BLaER1 treated with 17β-estradiol and CSF1 and Interleukin-3, amounts not matched to agents 10 nM and 100 nM (cell line): ENCODE measurements around the gene PM20D1.
A peak's percentile ranks its signal among the peaks of the same experiment; 100 is the strongest.
"Not testable (repeated sequence)": the region's sequence is repeated elsewhere in the genome, so short reads cannot be mapped to it uniquely, and the experiment has no call there.

ENCODE experiments used
- H3K27ac ChIP-seq, 11 experiments: shearing (Covaris generic); formaldehyde crosslinking; 2 replicates each; pipeline ENCODE4 v1.8.1; 2022
- H3K27me3 ChIP-seq, 11 experiments: shearing (Covaris generic); formaldehyde crosslinking; 2 replicates each; pipeline ENCODE4 v1.8.1; 2022
- H3K36me3 ChIP-seq, 11 experiments: shearing (Covaris generic); formaldehyde crosslinking; 2 replicates each; pipeline ENCODE4 v1.8.1; 2022
- H3K4me1 ChIP-seq, 10 experiments: shearing (Covaris generic); formaldehyde crosslinking; 2 replicates each; pipeline ENCODE4 v1.8.1; 2022
- H3K4me2 ChIP-seq, 11 experiments: shearing (Covaris generic); formaldehyde crosslinking; 2 replicates each; pipeline ENCODE4 v1.8.1; 2022
- H3K4me3 ChIP-seq, 10 experiments: shearing (Covaris generic); formaldehyde crosslinking; 2 replicates each; pipeline ENCODE4 v1.8.1; 2022
- H3K9ac ChIP-seq, 11 experiments: shearing (Covaris generic); formaldehyde crosslinking; 2 replicates each; pipeline ENCODE4 v1.8.1; 2022
- H3K9me3 ChIP-seq, 11 experiments: shearing (Covaris generic); formaldehyde crosslinking; replicated peaks in 1 of 11; 2 replicates each; pipeline ENCODE4 v1.8.1; 2022
- H4K20me1 ChIP-seq, 11 experiments: shearing (Covaris generic); formaldehyde crosslinking; 2 replicates each; pipeline ENCODE4 v1.8.1; 2022
- Cebpa-rat ChIP-seq, 11 experiments: shearing (Covaris generic); IDR thresholded peaks; 2 replicates each; pipeline ENCODE4 v1.8.1; 2022

PM20D1 gene

DNA sequence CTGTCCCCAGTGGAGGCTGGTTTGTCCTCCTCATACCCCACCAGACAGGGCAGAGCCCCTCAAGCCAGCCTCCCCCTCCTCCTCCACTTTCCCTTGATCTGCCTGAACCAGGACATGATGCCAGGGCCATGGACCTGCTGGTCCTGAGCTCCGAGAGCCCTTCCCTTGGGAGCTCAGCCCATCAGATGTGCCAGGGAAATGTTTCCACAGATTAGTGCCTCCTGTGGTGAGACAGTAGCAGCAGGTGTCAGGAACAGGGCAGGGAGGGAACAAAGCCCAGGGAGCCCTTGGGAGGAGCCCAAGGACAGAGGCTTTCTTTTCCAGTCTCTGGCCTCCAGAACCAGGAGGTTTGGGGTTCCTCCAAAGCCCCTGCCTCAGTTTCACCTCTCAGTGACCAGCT, 22.3 kb downstream of the PM20D1 start:
- Histone ChIP-seq H3K36me3 (peaks cover 0 to 4% (median 0%) of the 10 kb centered on the region in 11 experiments; a peak in 2 of 22 replicates), H3K9ac (no peak overlapping the region), H4K20me1 (no peaks in the 10 kb centered on the region; a peak in 1 of 22 replicates), H3K4me3 (no peak overlapping the region), H3K4me2 (peak overlapping the region in 3 of 11 experiments; percentile 5 to 18 (median 18); a peak in 1 of 22 replicates), H3K9me3 (peaks cover 24 to 38% (median 34%) of the 10 kb centered on the region in 11 experiments), H3K27me3 (no peaks in the 10 kb centered on the region), H3K27ac (no peak overlapping the region), H3K4me1 (peaks cover 17 to 31% (median 22%) of the 10 kb centered on the region in 10 experiments)
- TF ChIP-seq Cebpa-rat (IDR thresholded peaks at IDR 0.05): no peak

DNA sequence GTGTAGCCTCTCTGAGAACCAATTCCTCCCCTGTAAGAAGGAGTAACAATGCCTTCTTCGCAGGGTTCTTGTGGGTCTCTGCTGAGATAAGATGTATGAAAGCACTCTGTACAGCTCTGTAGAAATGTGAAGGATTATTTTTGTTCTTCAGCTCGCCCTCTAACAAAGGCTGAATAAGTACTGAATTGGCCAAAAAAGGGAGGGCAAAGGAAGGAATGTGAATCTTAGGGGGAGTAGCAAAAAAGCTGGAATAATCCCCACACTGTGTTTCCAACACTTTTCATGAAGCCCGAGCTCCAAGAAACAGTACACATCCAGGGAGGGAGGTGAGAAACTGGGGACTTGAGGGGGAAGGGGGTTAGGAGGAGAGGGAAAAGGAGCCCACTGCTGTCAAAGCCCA, 22.9 kb downstream of the PM20D1 start:
- H3K9me3 ChIP-seq: peaks cover 30 to 44% (median 40%) of the 10 kb centered on the region in 11 experiments
- H3K36me3 ChIP-seq: peaks cover 0 to 10% (median 3%) of the 10 kb centered on the region in 11 experiments; a peak in 3 of 22 replicates
- H3K9ac ChIP-seq: no peak overlapping the region
- H3K27ac ChIP-seq: no peak overlapping the region
- peak overlapping the region in 1 of 11 experiments; percentile 18; a peak in 1 of 22 replicates for H3K4me2 ChIP-seq
- H3K27me3 ChIP-seq: no peaks in the 10 kb centered on the region
- H3K4me1 ChIP-seq: peaks cover 10 to 30% (median 18%) of the 10 kb centered on the region in 10 experiments
- no peak for TF ChIP-seq Cebpa-rat (IDR thresholded peaks at IDR 0.05)
- H3K4me3 ChIP-seq: no peak overlapping the region
- H4K20me1 ChIP-seq: no peaks in the 10 kb centered on the region; a peak in 1 of 22 replicates

DNA sequence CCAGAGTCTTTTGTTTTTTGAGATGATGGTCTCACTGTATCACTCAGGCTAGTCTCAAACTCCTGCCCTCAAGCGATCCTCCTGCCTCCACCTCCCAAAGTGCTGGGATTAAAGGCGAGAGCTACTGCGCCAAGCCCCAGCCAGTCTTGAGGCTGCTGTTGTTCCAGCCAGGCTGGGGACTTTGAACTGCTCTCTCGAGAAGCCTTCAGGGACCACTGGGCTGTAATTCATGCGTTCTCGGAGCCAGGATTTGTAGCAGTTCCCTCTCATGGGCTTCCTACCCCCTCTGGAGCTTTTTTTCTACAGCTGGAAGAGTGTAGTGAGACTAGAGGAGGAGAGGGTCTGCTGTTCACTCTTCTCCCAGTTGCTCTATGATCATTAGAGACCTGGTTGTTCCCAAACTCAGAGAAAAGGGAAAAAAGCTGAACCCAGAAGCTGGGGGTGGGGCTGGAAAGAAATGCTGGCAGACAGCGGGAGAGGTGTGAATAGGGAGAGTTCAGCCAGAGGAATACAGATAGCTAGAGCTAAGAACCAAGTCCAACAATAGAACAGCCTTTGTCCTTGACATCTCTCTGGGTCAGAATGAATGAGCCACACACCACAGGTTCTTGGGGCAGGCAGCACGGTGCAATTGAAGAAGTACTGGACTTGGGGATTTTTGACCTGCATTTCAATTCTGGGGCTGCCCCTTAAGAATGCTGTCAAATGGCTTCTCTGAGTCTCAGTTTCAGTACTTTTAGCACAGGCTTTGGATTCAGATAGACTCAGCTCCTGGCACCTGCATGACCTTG, 23.7 kb downstream of the PM20D1 start:
- Histone ChIP-seq H3K36me3 (peaks cover 0 to 15% (median 7%) of the 10 kb centered on the region in 11 experiments; a peak in 5 of 22 replicates), H3K27me3 (no peaks in the 10 kb centered on the region), H3K4me1 (peaks cover 2 to 26% (median 12%) of the 10 kb centered on the region in 10 experiments; a peak in 17 of 20 replicates), H4K20me1 (no peaks in the 10 kb centered on the region; a peak in 1 of 22 replicates), H3K4me2 (no peak overlapping the region), H3K4me3 (no peak overlapping the region), H3K27ac (no peak overlapping the region), H3K9ac (no peak overlapping the region), H3K9me3 (peaks cover 38 to 52% (median 47%) of the 10 kb centered on the region in 11 experiments)
- TF ChIP-seq Cebpa-rat (IDR thresholded peaks at IDR 0.05): no peak

DNA sequence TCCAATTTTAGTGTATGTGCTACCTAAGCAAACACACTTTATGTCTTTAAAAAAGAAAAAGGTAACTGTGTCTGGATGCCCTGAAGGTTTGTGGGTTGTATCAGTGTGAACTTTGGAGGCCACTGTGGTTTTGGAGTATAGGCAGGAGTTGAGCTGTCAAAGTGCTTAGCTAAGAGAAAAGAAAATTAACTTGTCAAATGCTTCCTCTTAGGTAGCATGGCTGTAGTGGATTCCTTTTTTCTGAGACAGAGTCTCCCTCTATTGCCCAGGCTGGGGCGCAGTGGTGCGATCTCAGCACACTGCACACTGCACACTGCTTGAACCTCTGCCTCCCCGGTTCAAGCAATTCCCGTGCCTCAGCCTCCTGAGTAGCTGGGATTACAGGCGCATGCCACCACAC, 25.8 kb downstream of the PM20D1 start:
- peak overlapping the region in 2 of 11 experiments; percentile 8 to 9; a peak in 4 of 22 replicates for H3K4me2 ChIP-seq
- no peaks in the 10 kb centered on the region for H3K27me3 ChIP-seq
- H3K9ac ChIP-seq: no peak overlapping the region
- peaks cover 40 to 60% (median 52%) of the 10 kb centered on the region in 11 experiments for H3K9me3 ChIP-seq
- H4K20me1 ChIP-seq: no peaks in the 10 kb centered on the region; a peak in 1 of 22 replicates
- H3K4me1 ChIP-seq: peaks cover 0 to 26% (median 11%) of the 10 kb centered on the region in 10 experiments; a peak in 12 of 20 replicates
- no peak overlapping the region for H3K4me3 ChIP-seq
- peaks cover 0 to 15% (median 8%) of the 10 kb centered on the region in 11 experiments; a peak in 5 of 22 replicates for H3K36me3 ChIP-seq
- H3K27ac ChIP-seq: peak overlapping the region in 1 of 11 experiments; percentile 4; a peak in 1 of 22 replicates
- TF ChIP-seq Cebpa-rat (IDR thresholded peaks at IDR 0.05): no peak

DNA sequence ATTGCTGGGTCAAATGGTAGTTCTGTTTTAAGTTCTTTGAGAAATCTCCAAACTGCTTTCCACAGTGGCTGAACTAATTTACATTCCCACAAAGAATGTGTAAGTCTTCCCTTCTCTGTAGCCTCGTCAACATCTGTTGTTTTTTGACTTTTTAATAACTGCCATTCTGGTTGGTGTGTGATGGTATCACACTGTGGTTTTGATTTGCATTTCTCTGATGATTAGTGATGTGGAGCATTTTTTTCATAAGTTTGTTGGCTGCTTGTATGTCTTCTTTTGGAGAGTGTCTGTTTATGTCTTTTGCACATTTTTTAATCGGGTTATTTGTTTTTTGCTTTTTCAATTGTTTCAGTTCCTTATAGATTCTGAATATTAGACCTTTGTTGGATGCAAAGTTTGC, 26.7 kb downstream of the PM20D1 start:
- Histone ChIP-seq H3K27ac (peak overlapping the region in 2 of 11 experiments; percentile 4 to 14; a peak in 1 of 22 replicates), H3K9me3 (peaks cover 40 to 60% (median 52%) of the 10 kb centered on the region in 11 experiments), H3K4me2 (peak overlapping the region in 2 of 11 experiments; percentile 5 to 14; a peak in 2 of 22 replicates), H3K4me3 (peak overlapping the region in 1 of 10 experiments; percentile 16; a peak in 1 of 20 replicates), H3K4me1 (peaks cover 0 to 26% (median 11%) of the 10 kb centered on the region in 10 experiments; a peak in 12 of 20 replicates), H3K36me3 (peaks cover 0 to 15% (median 8%) of the 10 kb centered on the region in 11 experiments; a peak in 5 of 22 replicates)
- not testable (repeated sequence) for H3K27me3 ChIP-seq, H4K20me1 ChIP-seq, H3K9ac ChIP-seq

DNA sequence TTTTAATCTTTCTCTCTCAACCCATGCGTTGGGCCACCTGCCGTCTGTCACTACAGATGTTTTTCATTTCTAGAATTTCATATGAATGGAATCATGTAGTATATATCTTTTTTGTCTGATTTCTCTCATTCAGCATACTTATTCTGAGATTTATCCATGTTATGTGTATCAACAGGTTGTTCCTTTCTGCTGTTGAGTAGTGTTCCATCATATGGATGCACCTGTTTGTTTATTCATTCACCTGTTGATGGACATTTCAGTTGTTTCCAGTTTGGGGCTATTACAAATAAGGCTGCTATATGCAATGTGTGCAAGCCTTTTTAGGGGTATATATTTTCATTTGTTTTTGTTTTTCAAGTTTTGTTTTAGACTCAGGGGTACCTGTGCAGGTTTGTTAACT, 27.5 kb downstream of the PM20D1 start:
- Histone ChIP-seq H3K9ac (no peak overlapping the region), H3K27ac (peak overlapping the region in 1 of 11 experiments; percentile 14; a peak in 1 of 22 replicates), H3K27me3 (no peaks in the 10 kb centered on the region), H3K9me3 (peaks cover 40 to 60% (median 52%) of the 10 kb centered on the region in 11 experiments), H3K36me3 (peaks cover 0 to 15% (median 8%) of the 10 kb centered on the region in 11 experiments; a peak in 5 of 22 replicates), H3K4me1 (peaks cover 3 to 31% (median 11%) of the 10 kb centered on the region in 10 experiments; a peak in 19 of 20 replicates), H3K4me3 (no peak overlapping the region; a peak in 1 of 20 replicates), H3K4me2 (peak overlapping the region in 2 of 11 experiments; percentile 11 to 14; a peak in 4 of 22 replicates), H4K20me1 (no peaks in the 10 kb centered on the region)
- TF ChIP-seq Cebpa-rat (IDR thresholded peaks at IDR 0.05): no peak

DNA sequence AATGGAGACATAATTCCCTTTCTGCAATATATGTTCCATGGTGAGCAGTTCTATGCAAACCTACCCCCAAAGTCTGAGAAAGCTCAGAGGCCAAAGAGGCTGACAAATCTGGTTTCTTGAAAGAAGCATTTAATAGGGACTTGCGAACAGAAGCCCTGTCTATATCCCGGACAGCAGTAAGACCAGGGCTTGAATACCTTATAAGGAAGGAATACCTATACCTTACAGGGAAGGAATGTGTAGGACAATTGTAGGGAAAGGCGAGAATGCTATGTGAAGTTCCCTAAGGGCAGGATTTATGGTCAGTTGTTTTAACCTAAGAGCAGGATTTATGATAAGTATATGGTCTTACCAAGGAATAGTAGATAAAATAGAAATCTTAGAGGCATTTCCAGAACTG, 31.9 kb downstream of the PM20D1 start:
- no peaks in the 10 kb centered on the region for H3K27me3 ChIP-seq
- no peak for TF ChIP-seq Cebpa-rat (IDR thresholded peaks at IDR 0.05)

DNA sequence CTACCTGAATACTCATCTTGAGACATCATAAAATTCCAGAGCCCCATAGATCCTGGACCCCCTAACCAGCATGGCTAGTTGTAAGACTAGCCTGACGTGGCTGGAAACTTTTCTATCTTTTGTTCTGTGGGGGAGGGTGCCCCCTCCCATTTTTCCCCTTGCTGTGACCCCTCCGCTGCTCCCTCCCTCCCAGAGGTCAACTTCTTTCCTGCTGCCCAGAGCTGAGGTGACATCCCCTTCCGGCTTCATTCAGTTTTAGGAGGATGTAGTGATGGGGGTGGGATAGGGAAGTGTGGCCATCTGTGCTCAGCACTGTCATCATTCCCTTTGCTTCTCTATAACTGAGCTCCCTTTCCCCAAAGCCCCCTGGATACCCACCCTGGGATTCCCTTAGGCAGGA, 32.6 kb downstream of the PM20D1 start:
- Histone ChIP-seq H3K4me2 (peak overlapping the region in 9 of 11 experiments; percentile 64 to 98 (median 75); a peak in 18 of 22 replicates), H3K9ac (no peak overlapping the region), H3K4me3 (no peak overlapping the region), H3K4me1 (peaks cover 17 to 52% (median 40%) of the 10 kb centered on the region in 10 experiments), H4K20me1 (peaks cover 0 to under 1% (median 0%) of the 10 kb centered on the region in 11 experiments; a peak in 1 of 22 replicates), H3K36me3 (peaks cover 0 to 9% (median 3%) of the 10 kb centered on the region in 11 experiments; a peak in 4 of 22 replicates), H3K27ac (peak overlapping the region in 3 of 11 experiments; percentile 18 to 46 (median 41); a peak in 3 of 22 replicates), H3K27me3 (no peaks in the 10 kb centered on the region), H3K9me3 (peaks cover 9 to 26% (median 15%) of the 10 kb centered on the region in 11 experiments)
- TF ChIP-seq Cebpa-rat (IDR thresholded peaks at IDR 0.05): no peak

More for the DNA sequence above, 31.9 kb downstream of the PM20D1 start:
- H3K9me3 ChIP-seq: peaks cover 16 to 33% (median 22%) of the 10 kb centered on the region in 11 experiments
- no peak overlapping the region for H3K4me3 ChIP-seq
- peaks cover 0 to 15% (median 7%) of the 10 kb centered on the region in 11 experiments; a peak in 5 of 22 replicates for H3K36me3 ChIP-seq
- no peaks in the 10 kb centered on the region for H4K20me1 ChIP-seq
- no peak overlapping the region for H3K4me2 ChIP-seq
- peaks cover 17 to 58% (median 40%) of the 10 kb centered on the region in 10 experiments for H3K4me1 ChIP-seq
- no peak overlapping the region for H3K27ac ChIP-seq
- no peak overlapping the region for H3K9ac ChIP-seq

DNA sequence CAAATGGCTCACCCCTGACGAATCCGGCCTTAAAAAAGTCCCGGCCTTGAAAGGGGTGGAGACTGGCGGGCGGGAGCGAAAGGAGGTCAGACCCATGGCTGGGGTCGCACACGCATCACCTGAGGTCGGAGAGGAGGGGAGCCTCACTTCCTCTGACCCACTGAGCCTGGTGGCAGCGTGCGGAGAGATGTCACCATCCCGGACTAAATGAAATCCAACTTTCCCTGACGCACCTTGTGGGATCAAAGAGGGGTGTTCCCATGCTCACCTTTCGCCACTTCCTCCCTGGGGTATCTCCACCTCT, 36.2 kb downstream of the PM20D1 start:
- Histone ChIP-seq H3K36me3 (peaks cover 7 to 23% (median 18%) of the 10 kb centered on the region in 11 experiments; a peak in 21 of 22 replicates), H4K20me1 (peaks cover 0 to 37% (median 28%) of the 10 kb centered on the region in 11 experiments; a peak in 17 of 22 replicates), H3K27ac (peak overlapping the region in 10 of 11 experiments; percentile 75 to 89 (median 82); a peak in 19 of 22 replicates), H3K9ac (peak overlapping the region; percentile 80 to 90 (median 87)), H3K9me3 (no peaks in the 10 kb centered on the region), H3K4me1 (peaks cover 52 to 80% (median 75%) of the 10 kb centered on the region in 10 experiments), H3K4me3 (peak overlapping the region; percentile 79 to 98 (median 88)), H3K27me3 (no peaks in the 10 kb centered on the region), H3K4me2 (peak overlapping the region; percentile 82 to 99 (median 93))
- TF ChIP-seq Cebpa-rat (IDR thresholded peaks at IDR 0.05): no peak
